ENCODE results near the gene NT5C3B.

- TF ChIP-seq CTCF (IDR thresholded peaks at IDR 0.05): no peak
- no peak for TF ChIP-seq POLR2A (IDR thresholded peaks at IDR 0.05)
Measured at GRCh38 chr17:41782142-41782541, 53.9 kb downstream of the NT5C3B start.
